ENCODE results near the gene ABT1.

GRCh38 chr6:26607434-26608230 lies 10.9 kb downstream of the ABT1 start:
- TF ChIP-seq CTCF (IDR thresholded peaks at IDR 0.05 in 2 of 3, conservative IDR thresholded peaks at IDR 0.05 in 1 of 3; ENCODE audit: borderline replicate concordance in 1 of 3, insufficient read depth in 1 of 3, low read depth in 2 of 3, low read length in 2 of 3), result peak; percentile 79 to 80 (median 80)
- TF ChIP-seq POLR2AphosphoS5 (IDR thresholded peaks at IDR 0.05; ENCODE audit: low read depth, low read length), result 0 out of 2 replicates have a peak, but pooled peaks have one; percentile 15
- no peak for TF ChIP-seq EZH2 (IDR thresholded peaks at IDR 0.05)
- TF ChIP-seq POLR2A (IDR thresholded peaks at IDR 0.05; ENCODE audit: borderline replicate concordance, extremely low read depth, insufficient read depth, insufficient read length), result no peak
- no peak for TF ChIP-seq ZBTB33 (IDR thresholded peaks at IDR 0.05; ENCODE audit: extremely low read depth, insufficient replicate concordance, low read length)
- TF ChIP-seq SP1 (IDR thresholded peaks at IDR 0.05; ENCODE audit: low read depth), result no peak
- no peak for TF ChIP-seq ATF3 (IDR thresholded peaks at IDR 0.05)

All from HCT116 (cell line).